Peyer's patch (tissue), 4 donors: Measurements from ENCODE around the gene FUT2.

Source experiments
- CTCF ChIP-seq, 6 experiments: fragments of 450-650 bp in 4 of 6; fragments of 200-600 bp in 2 of 6; sonication (generic) in 1 of 6; IDR thresholded peaks; one replicate each; pipeline ENCODE4 v1.5.1; 2017 to 2019; ENCODE audit warnings: antibody characterized with exemption in 6 of 6, mild to moderate bottlenecking in 3 of 6, moderate library complexity in 1 of 6
- POLR2A ChIP-seq, 2 donors: fragments of 450-650 bp; IDR thresholded peaks; one replicate each; pipeline ENCODE4 v1.5.1; 2017; ENCODE audit warnings: antibody characterized with exemption in 2 of 2, mild to moderate bottlenecking in 2 of 2, moderate library complexity in 2 of 2

GRCh38 chr19:48696353-48697010, 711 bp downstream of the FUT2 start:
- TF ChIP-seq CTCF (IDR thresholded peaks at IDR 0.05) = no peak
- TF ChIP-seq POLR2A (IDR thresholded peaks at IDR 0.05) = peak in 1 of 2 donors; percentile 4
